GM18519 (cell line): ENCODE measurements around the gene NELFCD.

Experiments used
- ATAC-seq: cut with Tn5 transposase; IDR thresholded peaks from one replicate; pipeline ENCODE4 v1.9.1; 2021; ENCODE audit warnings: mild to moderate bottlenecking, moderate library complexity; ENCODE audit not compliant: unreplicated experiment, low FRiP score

The NELFCD gene

GRCh38 chr20:59042151-59042795, 61.2 kb downstream of the NELFCD start, which contains the start of gene PRELID3B:
Gene PRELID3B (minus strand): TSS chr20:59042786. CDS start chr20:59042730, 56 bp downstream.
- ATAC-seq, result peak; percentile 12

- peak; percentile 78 for ATAC-seq
Observed at GRCh38 chr20:59042796-59043631, 62.0 kb downstream of the NELFCD start.

GRCh38 chr20:59043698-59044097, 62.6 kb downstream of the NELFCD start:
- no peak for ATAC-seq

DNA sequence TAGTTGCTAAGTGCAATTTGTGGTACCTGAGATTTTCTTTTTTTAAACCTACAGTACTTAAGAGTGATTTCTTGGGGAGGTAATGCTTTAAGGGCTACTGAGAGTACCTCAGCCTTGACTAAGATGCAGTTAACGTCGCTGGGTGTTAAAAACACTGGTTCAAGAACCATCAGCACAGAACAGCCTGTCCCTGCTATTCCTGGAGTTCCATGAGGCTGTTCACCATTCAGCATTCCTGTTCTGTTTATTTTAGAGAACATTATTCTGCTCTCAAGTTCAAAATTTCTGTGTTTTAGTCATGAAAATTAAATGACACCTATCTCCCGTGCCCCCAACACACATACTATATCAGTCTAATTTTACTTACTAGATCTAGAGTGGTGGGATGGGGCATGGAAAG, 63.2 kb downstream of the NELFCD start:
- ATAC-seq, result no peak
